GM18873 (cell line): ENCODE measurements around the gene PILRA.
"Not testable (repeated sequence)": the region's sequence is repeated elsewhere in the genome, so short reads cannot be mapped to it uniquely, and the experiment has no call there.

Experiments used
- ATAC-seq: cut with Tn5 transposase; IDR thresholded peaks from one replicate; pipeline ENCODE4 v1.9.1; 2021; ENCODE audit warnings: mild to moderate bottlenecking, moderate library complexity, moderate number of reproducible peaks; ENCODE audit not compliant: unreplicated experiment, low FRiP score

The PILRA gene

DNA sequence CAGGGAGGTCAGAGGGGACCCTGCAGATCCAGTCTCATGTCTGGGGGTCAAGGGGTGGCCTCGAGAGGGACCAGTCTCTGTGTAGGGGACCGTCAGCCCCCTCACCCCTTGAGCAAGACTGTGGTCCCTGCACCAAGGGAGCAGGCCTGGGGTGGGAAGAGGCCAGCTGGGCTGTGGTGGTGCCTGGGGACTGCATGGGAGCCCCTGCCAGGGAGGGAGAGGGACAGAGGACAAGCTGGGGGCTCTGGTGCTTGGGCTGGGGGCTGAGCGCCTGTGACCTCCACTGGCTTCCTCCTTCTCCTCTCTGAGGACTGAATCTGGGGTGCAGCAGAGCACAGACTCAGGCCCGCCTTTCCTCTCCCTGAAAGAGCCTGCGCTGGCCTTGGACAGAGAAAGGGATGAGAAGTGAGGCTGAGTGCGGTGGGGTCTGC is 16.1 kb upstream of the PILRA start:
- ATAC-seq, result no peak

DNA sequence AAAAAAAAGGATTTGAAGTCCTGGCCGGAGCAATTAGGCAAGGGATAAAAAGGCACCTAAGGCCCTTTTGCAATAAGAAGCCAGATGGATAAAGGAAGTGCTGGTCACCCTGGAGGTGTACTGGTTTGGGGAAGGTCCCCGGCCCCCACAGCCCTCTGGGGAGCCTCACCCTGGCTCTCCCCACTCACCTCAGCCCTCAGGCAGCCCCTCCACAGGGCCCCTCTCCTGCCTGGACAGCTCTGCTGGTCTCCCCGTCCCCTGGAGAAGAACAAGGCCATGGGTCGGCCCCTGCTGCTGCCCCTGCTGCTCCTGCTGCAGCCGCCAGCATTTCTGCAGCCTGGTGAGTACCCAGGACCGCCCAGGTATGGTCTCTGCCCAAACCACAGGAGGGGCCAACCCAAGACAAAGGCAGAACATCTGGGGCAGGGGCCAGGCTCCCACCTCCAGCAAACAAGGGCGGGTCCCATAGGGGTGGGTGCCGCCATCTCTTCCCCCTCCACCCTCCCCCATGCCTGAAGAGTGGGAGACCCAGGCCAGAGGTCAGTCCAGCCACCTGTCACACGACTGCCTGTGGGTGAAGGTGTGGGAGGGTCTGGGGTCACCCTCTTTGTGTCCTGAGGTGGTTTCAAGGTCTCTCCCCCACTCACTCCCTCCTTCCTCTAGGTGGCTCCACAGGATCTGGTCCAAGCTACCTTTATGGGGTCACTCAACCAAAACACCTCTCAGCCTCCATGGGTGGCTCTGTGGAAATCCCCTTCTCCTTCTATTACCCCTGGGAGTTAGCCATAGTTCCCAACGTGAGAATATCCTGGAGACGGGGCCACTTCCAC is 15.0 kb upstream of the PILRA start, which contains the start of gene PILRB:
TSS of gene PILRB (plus strand) at position 91 of the 830 bp plus-strand sequence. CDS start at position 277, 186 bp downstream.
- no peak for ATAC-seq

DNA sequence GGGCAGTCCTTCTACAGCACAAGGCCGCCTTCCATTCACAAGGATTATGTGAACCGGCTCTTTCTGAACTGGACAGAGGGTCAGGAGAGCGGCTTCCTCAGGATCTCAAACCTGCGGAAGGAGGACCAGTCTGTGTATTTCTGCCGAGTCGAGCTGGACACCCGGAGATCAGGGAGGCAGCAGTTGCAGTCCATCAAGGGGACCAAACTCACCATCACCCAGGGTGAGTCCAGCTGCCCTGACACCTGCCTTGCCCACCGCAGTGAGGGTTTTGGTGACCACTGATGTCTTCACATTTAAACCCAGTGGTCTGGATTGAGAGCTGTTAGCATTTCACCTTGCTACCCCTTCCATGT is 14.5 kb upstream of the PILRA start:
- ATAC-seq, result no peak

DNA sequence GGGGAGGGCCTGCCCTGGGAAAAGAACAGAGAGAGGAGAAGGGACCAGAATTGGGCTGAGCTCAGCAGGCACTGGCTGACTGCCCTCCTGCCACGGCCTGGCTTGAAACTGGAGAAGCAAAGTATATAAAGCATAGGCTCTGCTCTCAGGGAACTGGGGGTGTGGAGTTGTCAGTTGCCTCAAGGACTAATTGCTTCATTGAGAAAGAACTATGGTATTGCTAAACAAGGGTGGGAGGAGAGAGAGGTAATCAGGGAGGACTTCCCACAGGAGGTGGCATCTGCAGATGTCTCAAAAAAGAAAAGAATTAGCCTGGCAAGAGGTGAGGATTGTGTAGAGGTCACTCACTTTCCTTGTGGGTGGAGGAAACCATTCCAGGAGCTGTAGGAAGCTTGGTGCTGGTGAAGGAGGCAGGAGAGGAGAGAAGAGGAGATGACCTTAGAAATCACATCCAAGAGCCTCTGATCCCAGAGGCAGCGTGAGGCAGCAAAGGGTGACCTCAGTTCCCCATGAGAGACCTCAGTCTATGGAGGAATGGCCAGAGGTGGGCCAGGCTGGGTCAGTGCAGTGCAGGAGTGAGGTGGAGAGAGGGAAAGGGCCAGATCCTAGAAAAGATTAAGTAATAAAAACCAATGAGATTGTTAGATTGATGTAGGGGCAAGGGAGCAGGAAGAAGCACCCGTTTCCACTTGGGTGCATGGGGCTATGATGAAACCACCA is 13.0 kb upstream of the PILRA start:
- ATAC-seq, result no peak

DNA sequence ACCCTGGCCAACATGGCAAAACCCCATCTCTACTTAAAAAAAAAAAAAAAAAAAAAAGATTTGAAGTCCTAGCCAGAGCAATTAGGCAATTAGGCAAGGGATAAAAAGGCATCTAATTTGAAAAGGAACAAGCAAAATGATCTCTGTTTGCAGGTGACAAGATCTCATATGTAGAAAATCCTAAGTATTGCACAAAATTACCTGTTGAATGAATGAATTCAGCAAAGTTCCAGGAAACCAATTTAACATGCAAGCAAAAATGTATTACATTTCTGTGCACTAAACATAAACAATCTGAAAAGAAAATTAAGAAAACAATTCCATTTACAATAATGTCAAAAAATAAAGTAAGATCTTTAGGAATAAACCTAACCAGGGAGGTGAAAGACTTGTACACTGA is 10.2 kb upstream of the PILRA start:
- no peak for ATAC-seq

DNA sequence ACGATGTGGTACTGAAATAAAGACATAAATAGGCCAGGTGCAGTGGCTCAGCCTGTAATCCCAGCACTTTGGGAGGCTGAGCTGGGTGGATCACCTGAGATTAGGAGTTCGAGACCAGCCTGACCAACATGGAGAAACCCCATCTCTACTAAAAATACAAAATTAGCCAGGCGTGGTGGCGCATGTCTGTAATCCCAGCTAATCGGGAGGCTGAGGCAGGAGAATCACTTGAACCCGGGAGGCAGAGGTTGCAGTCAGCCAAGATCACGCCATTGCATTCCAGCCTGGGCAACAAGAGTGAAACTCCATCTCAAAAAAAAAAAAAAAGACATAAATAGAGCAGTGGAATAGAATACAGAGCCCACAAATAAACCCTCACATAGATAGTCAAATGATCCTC is 9.5 kb upstream of the PILRA start:
- not testable (repeated sequence) for ATAC-seq

DNA sequence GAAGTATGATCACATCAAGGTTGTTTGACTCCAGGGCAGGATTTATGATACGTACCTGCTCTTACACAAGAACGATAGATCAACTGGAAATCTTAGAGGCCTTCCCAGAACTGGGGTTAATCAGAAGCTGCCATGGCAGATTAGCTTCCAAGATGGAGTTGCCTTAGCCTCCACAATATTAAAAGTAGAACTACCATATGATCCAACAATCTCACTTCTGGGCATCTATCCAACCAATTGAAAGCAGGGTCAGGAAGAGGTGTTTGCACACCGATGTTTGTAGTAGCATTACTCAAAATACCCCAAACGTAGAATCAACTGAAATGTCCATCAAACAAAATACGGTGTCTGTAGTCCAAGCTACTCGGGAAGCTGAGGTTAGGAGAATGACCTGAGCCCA is 8.8 kb upstream of the PILRA start:
- ATAC-seq, result no peak

DNA sequence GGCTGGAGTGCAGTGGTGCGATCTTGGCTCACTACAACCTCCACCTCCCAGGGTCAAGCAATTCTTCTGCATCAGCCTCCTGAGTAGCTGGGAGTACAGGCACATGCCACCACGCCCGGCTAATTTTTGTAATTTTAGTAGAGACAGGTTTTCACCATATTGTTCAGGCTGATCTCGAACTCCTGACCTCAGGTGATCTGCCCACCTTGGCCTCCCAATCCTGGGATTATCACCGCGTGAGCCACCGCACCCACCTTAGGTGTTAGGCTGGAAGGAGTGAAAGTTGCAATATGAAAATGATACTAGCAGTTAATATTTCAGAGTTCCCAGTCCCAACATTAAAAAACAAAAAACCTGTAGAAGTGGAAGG is 7.3 kb upstream of the PILRA start:
- ATAC-seq, result not testable (repeated sequence)

DNA sequence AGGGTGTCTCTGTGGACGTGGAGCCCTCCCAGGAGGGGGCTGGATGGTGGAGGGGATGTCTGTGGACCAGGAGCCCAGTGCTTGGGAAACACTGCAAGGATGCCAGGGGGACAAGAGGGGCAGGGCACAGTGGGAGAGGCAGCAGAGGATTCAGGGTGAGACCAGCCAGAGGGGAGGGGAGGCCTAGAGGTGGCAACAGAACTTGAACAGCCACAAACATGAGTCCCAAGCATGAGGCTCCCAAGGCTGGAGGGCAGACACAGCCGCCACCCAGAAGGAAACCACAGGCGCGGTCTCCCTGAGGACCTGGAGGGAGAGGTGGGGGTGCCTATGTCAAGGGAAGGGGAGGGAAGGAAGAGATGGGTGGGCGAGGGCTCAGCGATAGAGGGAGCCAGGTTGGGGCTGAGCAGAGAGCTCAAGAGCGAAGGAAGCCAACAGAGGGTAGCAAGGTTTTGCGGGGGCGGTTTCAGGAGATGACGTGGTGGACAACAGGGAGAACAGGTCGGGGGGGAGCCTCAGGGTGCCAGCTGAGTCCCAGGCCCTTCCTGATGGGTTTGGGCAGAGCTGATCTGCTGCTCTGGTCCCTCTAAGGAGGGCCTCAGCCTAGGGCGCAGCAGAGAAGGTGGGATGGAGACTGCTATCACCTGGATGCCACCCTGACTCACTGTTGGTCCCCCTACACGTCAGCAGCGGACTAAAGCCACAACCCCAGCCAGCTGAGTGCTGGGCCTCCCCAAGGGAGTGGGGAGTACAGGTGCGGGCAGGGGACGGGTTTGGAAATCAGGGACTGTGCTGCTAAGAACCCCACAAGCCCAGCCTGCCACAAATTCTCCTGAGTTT is 6.7 kb upstream of the PILRA start:
- no peak for ATAC-seq

DNA sequence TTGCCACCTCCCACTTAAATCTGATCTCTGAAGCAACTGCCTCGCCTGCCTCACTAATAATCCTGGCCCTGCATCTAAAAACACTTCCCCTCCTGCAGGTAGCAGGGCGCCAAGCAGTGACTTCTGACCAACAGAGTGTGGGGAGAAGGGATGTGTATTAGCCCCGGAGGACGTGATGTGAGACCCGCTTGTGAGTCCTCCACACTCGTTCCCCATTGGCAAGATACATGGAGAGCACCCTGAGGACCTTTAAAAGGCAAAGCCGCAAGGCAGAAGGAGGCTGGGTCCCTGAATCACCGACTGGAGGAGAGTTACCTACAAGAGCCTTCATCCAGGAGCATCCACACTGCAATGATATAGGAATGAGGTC is 6.1 kb upstream of the PILRA start:
- ATAC-seq, result no peak

DNA sequence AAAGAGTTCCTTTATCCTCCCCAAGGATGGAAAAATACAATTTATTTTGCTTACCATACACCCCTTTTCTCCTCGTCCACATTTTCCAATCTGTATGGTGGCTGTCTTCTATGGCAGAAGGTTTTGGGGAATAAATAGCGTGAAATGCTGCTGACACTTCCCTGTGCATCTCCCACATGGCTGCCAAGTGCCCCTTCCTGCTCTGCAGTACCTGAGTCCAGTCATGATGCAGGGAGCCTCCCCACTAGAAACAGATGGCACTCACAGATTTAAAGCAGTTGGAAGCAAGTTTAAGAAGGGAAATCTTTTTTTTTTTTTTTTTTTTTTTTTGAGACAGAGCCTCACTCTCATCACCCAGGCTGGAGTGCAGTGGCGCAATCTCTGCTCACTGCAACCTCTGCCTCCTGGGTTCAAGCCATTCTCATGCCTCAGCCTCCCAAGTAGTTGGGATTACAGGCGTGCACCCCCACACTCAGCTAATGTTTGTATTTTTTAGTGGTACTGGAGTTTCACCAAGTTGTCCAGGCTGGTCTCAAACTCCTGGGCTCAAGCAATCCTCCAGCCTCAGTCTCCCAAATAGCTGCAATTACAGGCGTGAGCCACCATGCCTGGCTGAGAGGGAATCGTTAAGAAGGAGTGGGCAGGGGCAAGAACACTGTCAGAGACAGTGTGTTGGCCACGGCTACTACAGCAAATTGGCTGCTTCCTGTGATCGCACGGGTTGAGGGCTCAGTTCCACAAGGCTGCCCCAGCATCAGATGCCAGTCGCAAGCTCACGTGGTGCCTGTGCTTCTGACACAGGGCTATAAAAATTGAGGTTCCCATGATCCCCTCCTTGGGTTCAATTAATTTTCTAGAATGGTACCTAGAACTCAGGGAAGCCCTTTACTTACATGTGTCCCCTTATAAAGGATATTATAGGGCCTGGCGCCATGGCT is 5.3 kb upstream of the PILRA start:
- ATAC-seq, result no peak

DNA sequence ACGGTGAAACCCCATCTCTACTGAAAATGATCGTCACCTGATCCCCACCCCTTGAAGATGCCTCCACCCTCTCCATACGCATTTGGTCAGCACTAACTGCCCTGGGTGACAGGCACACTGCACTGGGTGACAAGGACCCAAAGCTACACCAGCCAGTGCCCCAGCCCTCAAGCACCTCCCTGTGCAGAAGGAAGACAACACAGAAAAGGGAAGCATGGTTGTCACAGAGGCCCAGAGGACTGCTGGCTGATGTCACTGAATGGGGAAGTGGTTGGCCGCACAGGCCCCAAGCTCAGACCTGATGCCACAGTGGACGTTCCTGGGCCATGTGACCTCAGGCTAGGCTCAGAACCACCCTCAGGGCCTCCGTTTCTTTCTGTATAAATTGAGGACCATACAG is 4.2 kb upstream of the PILRA start:
- ATAC-seq, result peak; percentile 54

DNA sequence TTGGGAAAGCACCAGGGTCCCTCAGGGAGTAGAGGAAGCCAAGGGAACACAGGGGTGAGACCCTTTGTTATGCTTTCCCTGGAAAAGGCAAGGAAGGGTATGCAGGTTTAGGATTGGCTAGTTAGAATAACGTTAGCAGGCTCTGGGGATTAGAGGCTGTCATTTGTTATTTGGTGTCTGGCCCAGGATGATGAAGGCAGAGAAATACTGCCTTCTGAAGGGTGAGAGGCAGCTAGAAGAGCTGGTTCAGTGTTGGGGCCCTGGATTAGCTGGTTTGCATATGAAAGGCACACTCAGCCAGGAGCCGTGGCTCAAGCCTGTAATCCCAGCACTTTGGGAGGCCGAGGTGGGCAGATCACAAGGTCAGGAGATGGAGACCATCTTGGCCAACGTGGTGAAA is 3.0 kb upstream of the PILRA start:
- ATAC-seq, result no peak

DNA sequence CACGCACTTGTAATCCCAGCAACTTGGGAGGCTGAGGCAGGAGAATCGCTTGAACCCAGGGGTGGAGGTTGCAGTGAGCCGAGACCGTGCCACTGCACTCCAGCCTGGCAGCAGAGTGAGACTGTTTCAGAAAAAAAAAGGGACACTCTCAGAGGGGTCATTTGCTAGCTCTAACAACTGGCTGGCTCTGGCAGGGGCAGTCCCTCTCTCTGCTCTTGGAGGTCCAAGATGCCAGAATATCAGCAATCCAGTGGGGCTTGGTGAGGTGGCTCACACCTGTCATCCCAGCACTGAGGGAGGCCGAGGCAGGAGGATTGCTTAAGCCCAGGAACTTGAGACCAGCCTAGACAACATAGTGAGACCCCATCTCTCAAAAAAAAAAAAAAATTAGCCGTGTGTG is 2.5 kb upstream of the PILRA start:
- no peak for ATAC-seq

DNA sequence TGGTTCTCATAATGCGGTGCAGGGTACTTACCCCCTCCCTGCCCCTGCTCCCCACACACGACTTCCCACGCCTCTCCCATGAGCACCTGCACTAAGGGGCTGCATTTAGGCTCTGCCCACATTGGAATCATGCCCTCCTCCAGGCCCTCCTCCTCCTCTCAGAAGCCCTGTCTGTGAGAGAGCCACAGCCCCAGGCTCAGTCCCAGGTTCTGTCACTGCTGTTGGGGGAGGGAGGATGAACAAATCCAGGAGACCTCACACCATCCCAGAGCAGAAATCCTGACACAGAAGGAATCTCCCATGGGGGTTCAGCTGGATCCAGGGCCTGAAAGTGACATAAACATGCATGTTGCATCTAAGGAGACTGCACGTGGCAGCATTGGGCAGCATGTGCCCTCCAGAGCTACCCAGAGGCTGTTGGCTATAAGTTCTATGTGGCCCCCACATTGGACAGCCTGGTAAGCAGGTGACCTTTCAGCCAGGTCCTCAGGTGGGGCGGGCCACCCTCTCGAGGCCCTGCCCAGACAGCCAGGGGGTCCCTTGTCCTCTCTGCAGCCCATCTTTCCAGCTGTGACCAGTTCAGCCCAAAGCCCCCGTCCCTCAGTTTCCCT is 1.6 kb upstream of the PILRA start:
- no peak for ATAC-seq

DNA sequence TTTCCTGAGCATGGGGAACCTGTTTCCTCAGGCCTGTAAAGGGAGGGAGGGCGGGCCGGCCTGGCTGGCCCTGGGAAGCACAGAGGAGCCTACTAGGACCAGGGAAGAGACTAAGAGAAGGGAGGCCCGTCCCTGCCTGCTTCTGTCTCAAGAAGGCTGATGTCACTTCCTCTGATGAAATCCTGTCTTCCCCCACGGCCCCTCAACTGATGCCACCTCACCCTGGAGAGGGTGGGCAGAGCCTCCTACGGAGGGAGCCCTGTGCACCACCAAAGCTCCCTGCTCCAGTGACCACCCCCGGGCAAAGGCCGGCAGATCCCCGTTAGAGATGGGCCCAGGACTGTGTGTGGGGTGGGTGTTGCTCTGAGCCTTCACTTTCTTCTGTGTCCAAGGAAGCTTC is 1.0 kb upstream of the PILRA start:
- ATAC-seq, result no peak

DNA sequence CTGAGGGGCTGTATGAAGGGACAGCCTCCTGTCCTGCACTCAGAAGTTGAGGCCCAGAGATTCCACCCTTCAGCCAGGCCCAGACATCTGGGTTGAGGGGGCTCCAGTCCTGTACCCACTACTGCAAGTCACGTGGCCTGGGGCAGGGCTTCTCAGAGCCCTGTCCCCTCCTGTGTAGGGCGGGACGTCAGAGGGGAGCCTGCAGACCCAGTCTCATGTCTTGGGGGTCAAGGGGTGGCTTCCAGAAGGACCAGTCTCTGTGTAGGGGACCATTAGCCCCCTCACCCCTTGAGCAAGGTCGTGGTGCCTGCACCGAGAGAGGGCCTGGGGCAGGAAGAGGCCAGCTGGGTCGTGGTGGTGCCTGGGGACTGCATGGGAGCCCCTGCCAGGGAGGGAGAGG is 593 bp upstream of the PILRA start:
- no peak for ATAC-seq

DNA sequence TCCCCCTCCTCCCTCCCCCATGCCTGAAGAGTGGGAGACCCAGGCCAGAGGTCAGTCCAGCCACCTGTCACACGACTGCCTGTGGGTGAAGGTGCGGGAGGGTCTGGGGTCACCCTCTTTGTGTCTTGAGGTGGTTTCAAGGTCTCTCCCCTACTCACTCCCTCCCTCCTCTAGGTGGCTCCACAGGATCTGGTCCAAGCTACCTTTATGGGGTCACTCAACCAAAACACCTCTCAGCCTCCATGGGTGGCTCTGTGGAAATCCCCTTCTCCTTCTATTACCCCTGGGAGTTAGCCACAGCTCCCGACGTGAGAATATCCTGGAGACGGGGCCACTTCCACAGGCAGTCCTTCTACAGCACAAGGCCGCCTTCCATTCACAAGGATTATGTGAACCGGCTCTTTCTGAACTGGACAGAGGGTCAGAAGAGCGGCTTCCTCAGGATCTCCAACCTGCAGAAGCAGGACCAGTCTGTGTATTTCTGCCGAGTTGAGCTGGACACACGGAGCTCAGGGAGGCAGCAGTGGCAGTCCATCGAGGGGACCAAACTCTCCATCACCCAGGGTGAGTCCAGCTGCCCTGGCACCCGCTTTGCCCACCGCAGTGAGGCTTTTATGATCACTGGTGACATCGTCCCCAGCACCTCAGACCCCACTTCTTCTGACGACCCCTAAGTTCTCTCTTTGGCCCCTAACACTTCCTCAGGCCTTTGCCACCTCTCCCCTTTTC is 747 bp downstream of the PILRA start:
- ATAC-seq, result not testable (repeated sequence)

DNA sequence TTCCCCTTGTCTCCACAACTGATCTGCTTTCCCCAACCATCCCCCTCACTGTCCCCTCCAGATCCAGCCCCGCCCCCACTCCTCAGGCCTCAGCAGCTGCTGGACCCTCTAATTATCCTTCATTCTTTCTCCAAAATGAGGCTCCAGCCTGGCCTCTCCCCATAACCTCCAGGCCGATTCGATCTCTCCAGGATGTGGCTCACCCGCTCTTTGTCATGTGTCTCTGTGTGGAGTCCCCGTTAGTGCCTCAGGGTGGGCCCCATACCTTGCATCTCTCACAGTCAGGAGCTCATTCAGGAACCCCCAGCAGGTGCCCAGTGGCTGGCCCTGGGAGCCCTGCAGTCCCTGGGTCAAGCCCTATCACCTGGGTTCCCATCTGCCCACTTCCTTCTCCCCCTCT is 1.3 kb downstream of the PILRA start:
- ATAC-seq, result no peak
